CD14-positive monocyte (primary cell): ENCODE measurements around the gene RBMS3. TPM values are rescaled to one million over a fixed set of nuclear protein-coding genes. Genes with fewer than 3 reads are reported as not detected.

Experiments used
- DNase-seq, 3 donors: peaks; one replicate each; pipeline ENCODE4 v3.0.0-alpha.2; 2011 to 2022
- H2AFZ ChIP-seq: 2 replicates; pipeline ENCODE4 v1.6.0; 2012; ENCODE audit warnings: mild to moderate bottlenecking, low read depth, low read length, inconsistent platforms; ENCODE audit not compliant: insufficient read depth, poor library complexity, severe bottlenecking
- H3K27ac ChIP-seq, 2 donors: 1 replicate in 1 of 2; 2 replicates in 1 of 2; pipeline ENCODE4 v1.5.1; 2012 to 2013; ENCODE audit warnings: low read length in 2 of 2, control low read depth in 1 of 2, inconsistent platforms in 1 of 2, low read depth in 1 of 2, mild to moderate bottlenecking in 1 of 2
- H3K27me3 ChIP-seq, 2 donors: one replicate each; pipeline versions ENCODE4 v1.6.0 to v1.6.1; 2011 to 2013; ENCODE audit warnings: low read length in 2 of 2; ENCODE audit not compliant: control insufficient read depth in 2 of 2, insufficient read depth in 2 of 2
- H3K36me3 ChIP-seq, 2 donors: replicated peaks in 1 of 2; 1 replicate in 1 of 2; 2 replicates in 1 of 2; pipeline versions ENCODE4 v1.5.1 to v1.6.1; 2012 to 2013; ENCODE audit warnings: low read length in 2 of 2, control low read depth in 1 of 2, inconsistent platforms in 1 of 2, mild to moderate bottlenecking in 1 of 2; ENCODE audit not compliant: insufficient read depth in 2 of 2, control insufficient read depth in 1 of 2
- H3K4me1 ChIP-seq, 2 donors: 1 replicate in 1 of 2; 2 replicates in 1 of 2; pipeline versions ENCODE4 v1.5.1 to v1.6.1; 2012 to 2013; ENCODE audit warnings: low read length in 2 of 2, control low read depth in 1 of 2, inconsistent platforms in 1 of 2, mild to moderate bottlenecking in 1 of 2, moderate library complexity in 1 of 2; ENCODE audit not compliant: insufficient read depth in 2 of 2, control insufficient read depth in 1 of 2
- H3K4me2 ChIP-seq: replicated peaks from 2 replicates; pipeline ENCODE3; 2012; ENCODE audit warnings: low read length, moderate library complexity, mild to moderate bottlenecking; ENCODE audit not compliant: poor library complexity, severe bottlenecking; ENCODE audit errors: extremely low read depth
- H3K4me3 ChIP-seq, 3 experiments: fragments of 200-600 bp in 1 of 3; sonication (generic) in 1 of 3; replicated peaks in 1 of 3; 1 replicate in 2 of 3; 2 replicates in 1 of 3; pipeline ENCODE4 v1.5.1; 2011 to 2013; ENCODE audit warnings: low read length in 3 of 3, mild to moderate bottlenecking in 3 of 3, control low read depth in 2 of 3, low read depth in 2 of 3, inconsistent platforms in 1 of 3, moderate library complexity in 1 of 3
- H3K79me2 ChIP-seq: 2 replicates; pipeline ENCODE4 v1.6.0; 2012; ENCODE audit warnings: mild to moderate bottlenecking, control low read depth, inconsistent platforms, low read length, moderate library complexity; ENCODE audit not compliant: insufficient read depth
- H3K9ac ChIP-seq: 2 replicates; pipeline ENCODE4 v1.6.0; 2017; ENCODE audit warnings: low read length, mild to moderate bottlenecking; ENCODE audit not compliant: insufficient read depth, poor library complexity, severe bottlenecking
- H3K9me3 ChIP-seq, 2 donors: replicated peaks in 1 of 2; 1 replicate in 1 of 2; 2 replicates in 1 of 2; pipeline versions ENCODE4 v1.5.1 to v1.6.1; 2012 to 2013; ENCODE audit warnings: low read length in 2 of 2, control low read depth in 1 of 2; ENCODE audit not compliant: control insufficient read depth in 1 of 2, insufficient read depth in 1 of 2
- H4K20me1 ChIP-seq: 2 replicates; pipeline ENCODE4 v1.6.0; 2012; ENCODE audit warnings: mild to moderate bottlenecking, low read length, control low read depth, moderate library complexity; ENCODE audit not compliant: insufficient read depth
- H3K27ac Mint-ChIP-seq, 7 donors: one replicate each; pipeline ENCODE4 v1.8.0; 2020; ENCODE audit warnings: mild to moderate bottlenecking in 7 of 7, mixed read lengths in 7 of 7, moderate library complexity in 6 of 7, inconsistent platforms in 2 of 7
- H3K27me3 Mint-ChIP-seq, 3 donors: one replicate each; pipeline ENCODE4 v1.8.0; 2021 to 2022; ENCODE audit warnings: low read depth in 3 of 3, mild to moderate bottlenecking in 3 of 3, mixed read lengths in 3 of 3, moderate library complexity in 3 of 3, inconsistent platforms in 1 of 3
- H3K36me3 Mint-ChIP-seq, 2 donors: one replicate each; pipeline ENCODE4 v1.8.0; 2020; ENCODE audit warnings: mixed read lengths in 2 of 2, inconsistent platforms in 1 of 2, mild to moderate bottlenecking in 1 of 2
- H3K4me1 Mint-ChIP-seq: one replicate; pipeline ENCODE4 v1.8.0; 2020; ENCODE audit warnings: mild to moderate bottlenecking, mixed read lengths
- H3K4me3 Mint-ChIP-seq, 2 donors: one replicate each; pipeline ENCODE4 v1.8.0; 2020; ENCODE audit warnings: mild to moderate bottlenecking in 2 of 2, mixed read lengths in 2 of 2, moderate library complexity in 1 of 2
- H3K9me3 Mint-ChIP-seq, 7 donors: one replicate each; pipeline ENCODE4 v1.8.0; 2020 to 2022; ENCODE audit warnings: mixed read lengths in 7 of 7, mild to moderate bottlenecking in 6 of 7, moderate library complexity in 6 of 7, inconsistent platforms in 2 of 7
- CTCF ChIP-seq: fragments of 200-600 bp; IDR thresholded peaks from one replicate; pipeline ENCODE4 v1.8.0; 2022; ENCODE audit warnings: antibody characterized with exemption, mild to moderate bottlenecking
- WGBS: methylation state at CpG from one replicate; pipeline ENCODE4 v1.1.5; 2013; ENCODE audit warnings: missing lambda C conversion rate; ENCODE audit not compliant: insufficient coverage; 5-methylcytosine and 5-hydroxymethylcytosine counted together
- intact Hi-C, 2 donors: fragments of 100-400 bp; cut with micrococcal nuclease; formaldehyde crosslinking; loops; one replicate each; pipeline versions ENCODE4 v1.15.0 to v1.15.1; 2023
- polyA plus RNA-seq, 3 donors: library from polyadenylated mRNA; depleted of rRNA in 1 of 3; unstranded in 2 of 3; stranded (reverse) in 1 of 3; fragments of 300-500 nt in 2 of 3; fragments of >200 nt in 1 of 3; fragmentation: Illumina TruSeq in 2 of 3; gene quantifications; 1 replicate in 2 of 3; 2 replicates in 1 of 3; pipeline ENCODE4 v1.2.3, GENCODE V29; 2012 to 2021

RBMS3 gene
- polyA plus RNA-seq, 3 donors = not detected

GRCh38 chr3:29771602-29772001 lies 490.7 kb downstream of the RBMS3 start:
- Histone ChIP-seq H3K4me3 (no peak overlapping the region), H3K4me2 (no peak overlapping the region), H2AFZ (no peak overlapping the region), H3K27ac (no peak overlapping the region), H4K20me1 (no peaks in the 10 kb centered on the region), H3K9me3 (no peaks in the 10 kb centered on the region), H3K36me3 (no peaks in the 10 kb centered on the region), H3K27me3 (no peaks in the 10 kb centered on the region), H3K79me2 (no peaks in the 10 kb centered on the region), H3K4me1 (peaks cover 5 to 10% of the 10 kb centered on the region in 2 donors), H3K9ac (no peak overlapping the region)
- intact Hi-C loops = no loop called here
- WGBS = 33% methylated on average over 2 of the region's 3 CpGs
- TF ChIP-seq CTCF = no peak
- no peak overlapping the region for H3K4me3 Mint-ChIP-seq
- H3K9me3 Mint-ChIP-seq = peaks cover 0 to 2% (median 0%) of the 10 kb centered on the region in 7 donors
- H3K27ac Mint-ChIP-seq = no peak overlapping the region
- H3K4me1 Mint-ChIP-seq = peaks cover 8% of the 10 kb centered on the region
- H3K36me3 Mint-ChIP-seq = no peaks in the 10 kb centered on the region
- DNase-seq = peak in 1 of 3 donors; percentile 29
- peaks cover 1 to 5% (median 1%) of the 10 kb centered on the region in 3 donors for H3K27me3 Mint-ChIP-seq

- no peak overlapping the region for H3K4me3 Mint-ChIP-seq
- 82% methylated on average over 3 of the region's 4 CpGs for WGBS
- H3K36me3 Mint-ChIP-seq = no peaks in the 10 kb centered on the region
Observed at GRCh38 chr3:29772436-29772835, 491.6 kb downstream of the RBMS3 start.

More at GRCh38 chr3:29772436-29772835, 491.6 kb downstream of the RBMS3 start:
- intact Hi-C loops = no loop called here
- Mint-ChIP-seq H3K27me3 (peaks cover 3 to 5% (median 4%) of the 10 kb centered on the region in 3 donors), H3K4me1 (peaks cover 8% of the 10 kb centered on the region), H3K27ac (no peak overlapping the region), H3K9me3 (peaks cover 0 to 2% (median 0%) of the 10 kb centered on the region in 7 donors)
- H3K4me1 ChIP-seq = peaks cover 5 to 10% of the 10 kb centered on the region in 2 donors
- no peak for DNase-seq
- H3K9ac ChIP-seq = no peak overlapping the region
- H3K9me3 ChIP-seq = no peaks in the 10 kb centered on the region
- H3K27me3 ChIP-seq = peaks cover 0 to 2% of the 10 kb centered on the region in 2 donors
- H4K20me1 ChIP-seq = no peaks in the 10 kb centered on the region
- no peak for TF ChIP-seq CTCF
- no peaks in the 10 kb centered on the region for H3K79me2 ChIP-seq
- no peak overlapping the region for H3K4me3 ChIP-seq
- no peak overlapping the region for H3K4me2 ChIP-seq
- no peak overlapping the region for H3K27ac ChIP-seq
- no peaks in the 10 kb centered on the region for H3K36me3 ChIP-seq
- H2AFZ ChIP-seq = no peak overlapping the region
